ENCODE measurements around the gene DNM3. TPM values are rescaled to one million over a fixed set of nuclear protein-coding genes. Genes with fewer than 3 reads are reported as not detected.

The DNM3 gene
- total RNA-seq, 1 experiment from 2014 or later, result 0.11 TPM

- intact Hi-C loops (cut with micrococcal nuclease; ENCODE audit: unreplicated experiment), result no loop called here
- Histone ChIP-seq H3K36me3 (ENCODE audit: control insufficient read depth, insufficient read depth, low read length) (no peaks in the 10 kb centered on the region), H3K9me3 (no peaks in the 10 kb centered on the region; the same call in 1 of the 2 replicates), H3K4me3 (ENCODE audit: low read depth, low read length) (no peak overlapping the region), H3K27me3 (replicated peaks; ENCODE audit: control insufficient read depth, insufficient read depth, low read length) (no peaks in the 10 kb centered on the region), H3K4me1 (no peaks in the 10 kb centered on the region)
- Mint-ChIP-seq H3K4me3 (ENCODE audit: unreplicated experiment) (no peak overlapping the region), H3K27me3 (ENCODE audit: insufficient read depth, unreplicated experiment) (no peaks in the 10 kb centered on the region), H3K9me3 (ENCODE audit: unreplicated experiment) (no peaks in the 10 kb centered on the region), H3K4me1 (ENCODE audit: low read depth, unreplicated experiment) (no peaks in the 10 kb centered on the region), H3K36me3 (ENCODE audit: insufficient read depth, unreplicated experiment) (no peaks in the 10 kb centered on the region), H3K27ac (ENCODE audit: unreplicated experiment) (no peak overlapping the region)
- no peak for DNase-seq
- TF ChIP-seq CTCF (IDR thresholded peaks at IDR 0.05; ENCODE audit: insufficient read depth in 1 of 2, low read depth in 1 of 2, low read length in 1 of 2, severe bottlenecking in 1 of 2, unreplicated experiment in 1 of 2), result no peak
- ChIA-PET POLR2A (no interaction called here), CTCF (no interaction called here)
- no TSS peak for BruUV-seq (replicated peaks)
Measured at GRCh38 chr1:172275478-172275877, 434.2 kb downstream of the DNM3 start.

DNA sequence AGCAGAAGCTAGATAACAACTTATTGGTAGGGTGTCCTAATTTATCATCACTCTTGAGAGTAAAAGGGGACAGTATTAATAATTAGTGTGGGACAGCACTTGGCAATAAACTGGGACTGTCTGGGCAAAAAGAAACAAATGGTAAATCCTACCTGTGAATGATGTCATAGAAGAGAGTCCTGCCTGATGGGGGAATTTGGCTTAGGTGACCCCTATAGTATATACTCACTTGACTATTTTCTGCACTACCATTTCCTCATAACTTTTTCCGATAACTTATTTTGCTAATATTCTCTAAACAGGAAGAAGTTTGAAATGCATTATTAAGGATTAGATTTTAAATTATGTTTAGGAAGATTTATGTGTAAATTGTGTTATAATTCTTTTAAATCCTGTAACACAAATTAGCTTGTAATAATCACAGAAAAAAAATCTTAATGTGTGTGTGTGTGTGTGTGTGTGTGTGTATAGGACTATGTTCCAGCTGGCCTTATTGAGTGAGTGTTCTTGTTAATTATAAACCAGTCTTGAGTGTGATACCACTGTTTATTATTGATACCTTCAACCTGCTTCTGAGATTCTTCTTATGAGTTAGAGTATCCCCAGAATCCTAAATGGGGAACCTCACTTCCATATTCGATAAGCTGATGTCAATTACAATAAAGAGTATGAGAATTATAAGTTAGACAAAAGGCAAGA is 435.0 kb downstream of the DNM3 start:
- CTCF ChIA-PET, result interaction anchor here (0.6 kb wide), 1 partner anchor 20 kb away, joined by 3 read pairs; no protein-coding TSS in a partner anchor

GRCh38 chr1:172277275-172277674 is 436.0 kb downstream of the DNM3 start:
- no peak overlapping the region for H3K4me3 ChIP-seq (ENCODE audit: low read depth, low read length)
- no peaks in the 10 kb centered on the region for H3K36me3 Mint-ChIP-seq (ENCODE audit: insufficient read depth, unreplicated experiment)
- CTCF ChIA-PET, result no interaction called here
- intact Hi-C loops (cut with micrococcal nuclease; ENCODE audit: unreplicated experiment), result no loop called here
- no peaks in the 10 kb centered on the region for H3K4me1 Mint-ChIP-seq (ENCODE audit: low read depth, unreplicated experiment)
- H3K4me3 Mint-ChIP-seq (ENCODE audit: unreplicated experiment), result no peak overlapping the region
- no peaks in the 10 kb centered on the region for H3K4me1 ChIP-seq
- no peaks in the 10 kb centered on the region for H3K36me3 ChIP-seq (ENCODE audit: control insufficient read depth, insufficient read depth, low read length)
- H3K9me3 Mint-ChIP-seq (ENCODE audit: unreplicated experiment), result no peaks in the 10 kb centered on the region
- peaks cover 3% of the 10 kb centered on the region for H3K27me3 Mint-ChIP-seq (ENCODE audit: insufficient read depth, unreplicated experiment)
- H3K27ac Mint-ChIP-seq (ENCODE audit: unreplicated experiment), result no peak overlapping the region
- BruUV-seq (replicated peaks), result no TSS peak
- TF ChIP-seq CTCF (IDR thresholded peaks at IDR 0.05; ENCODE audit: insufficient read depth in 1 of 2, low read depth in 1 of 2, low read length in 1 of 2, severe bottlenecking in 1 of 2, unreplicated experiment in 1 of 2), result no peak
- POLR2A ChIA-PET, result no interaction called here
- H3K9me3 ChIP-seq, result no peaks in the 10 kb centered on the region; the same call in 1 of the 2 replicates
- DNase-seq, result no peak
- H3K27me3 ChIP-seq (replicated peaks; ENCODE audit: control insufficient read depth, insufficient read depth, low read length), result no peaks in the 10 kb centered on the region

More for the DNA sequence above, 435.0 kb downstream of the DNM3 start:
- Mint-ChIP-seq H3K27me3 (ENCODE audit: insufficient read depth, unreplicated experiment) (no peaks in the 10 kb centered on the region), H3K9me3 (ENCODE audit: unreplicated experiment) (no peaks in the 10 kb centered on the region), H3K27ac (ENCODE audit: unreplicated experiment) (no peak overlapping the region), H3K4me3 (ENCODE audit: unreplicated experiment) (no peak overlapping the region), H3K36me3 (ENCODE audit: insufficient read depth, unreplicated experiment) (no peaks in the 10 kb centered on the region), H3K4me1 (ENCODE audit: low read depth, unreplicated experiment) (no peaks in the 10 kb centered on the region)
- BruUV-seq (replicated peaks), result no TSS peak
- no peak for DNase-seq
- Histone ChIP-seq H3K9me3 (no peaks in the 10 kb centered on the region; the same call in 1 of the 2 replicates), H3K4me3 (ENCODE audit: low read depth, low read length) (no peak overlapping the region), H3K36me3 (ENCODE audit: control insufficient read depth, insufficient read depth, low read length) (no peaks in the 10 kb centered on the region), H3K27me3 (replicated peaks; ENCODE audit: control insufficient read depth, insufficient read depth, low read length) (no peaks in the 10 kb centered on the region), H3K4me1 (no peaks in the 10 kb centered on the region)
- no peak for TF ChIP-seq CTCF (IDR thresholded peaks at IDR 0.05; ENCODE audit: insufficient read depth in 1 of 2, low read depth in 1 of 2, low read length in 1 of 2, severe bottlenecking in 1 of 2, unreplicated experiment in 1 of 2)
- intact Hi-C loops (cut with micrococcal nuclease; ENCODE audit: unreplicated experiment), result no loop called here
- POLR2A ChIA-PET, result no interaction called here

All from Caco-2 (cell line).